ENCODE results near the gene FALEC. TPM values are rescaled to one million over a fixed set of nuclear protein-coding genes. Genes with fewer than 3 reads are reported as not detected.

The FALEC gene
- total RNA-seq, 1 experiment from 2014 or later = 0.59 TPM

DNA sequence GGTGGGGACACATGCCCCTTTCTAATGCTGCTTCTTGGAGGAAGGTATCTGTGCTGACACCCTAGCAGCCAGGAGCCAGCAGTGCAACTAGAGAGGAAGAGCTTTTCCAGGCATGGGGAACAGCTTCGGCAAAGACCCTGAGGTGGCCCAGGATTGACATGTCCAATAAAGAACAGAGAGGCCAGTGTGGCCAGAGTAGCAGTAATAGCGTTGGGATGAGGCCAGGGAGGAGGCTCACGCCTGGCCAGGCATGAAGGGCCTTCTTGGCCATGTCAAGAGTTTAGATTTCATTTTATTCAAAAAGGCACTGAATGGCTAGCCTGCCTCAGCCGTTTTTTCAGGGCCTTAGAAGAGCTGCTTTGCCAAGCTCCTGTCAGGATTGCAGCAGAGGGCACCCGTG is 17.3 kb downstream of the FALEC start:
- H3K27ac Mint-ChIP-seq (ENCODE audit: unreplicated experiment) = peak overlapping the region; percentile 91
- H3K9me3 ChIP-seq = no peaks in the 10 kb centered on the region
- H3K4me1 ChIP-seq = peaks cover 55% of the 10 kb centered on the region
- H3K36me3 Mint-ChIP-seq (ENCODE audit: insufficient read depth, unreplicated experiment) = peaks cover 18% of the 10 kb centered on the region
- H3K9me3 Mint-ChIP-seq (ENCODE audit: unreplicated experiment) = no peaks in the 10 kb centered on the region
- intact Hi-C loops (cut with micrococcal nuclease; ENCODE audit: unreplicated experiment) = loop anchor here (1.0 kb wide), 4 partner anchors 15 to 69 kb away; partner anchors contain the start of genes FALEC and TARS2
- TF ChIP-seq, protein P1, sequence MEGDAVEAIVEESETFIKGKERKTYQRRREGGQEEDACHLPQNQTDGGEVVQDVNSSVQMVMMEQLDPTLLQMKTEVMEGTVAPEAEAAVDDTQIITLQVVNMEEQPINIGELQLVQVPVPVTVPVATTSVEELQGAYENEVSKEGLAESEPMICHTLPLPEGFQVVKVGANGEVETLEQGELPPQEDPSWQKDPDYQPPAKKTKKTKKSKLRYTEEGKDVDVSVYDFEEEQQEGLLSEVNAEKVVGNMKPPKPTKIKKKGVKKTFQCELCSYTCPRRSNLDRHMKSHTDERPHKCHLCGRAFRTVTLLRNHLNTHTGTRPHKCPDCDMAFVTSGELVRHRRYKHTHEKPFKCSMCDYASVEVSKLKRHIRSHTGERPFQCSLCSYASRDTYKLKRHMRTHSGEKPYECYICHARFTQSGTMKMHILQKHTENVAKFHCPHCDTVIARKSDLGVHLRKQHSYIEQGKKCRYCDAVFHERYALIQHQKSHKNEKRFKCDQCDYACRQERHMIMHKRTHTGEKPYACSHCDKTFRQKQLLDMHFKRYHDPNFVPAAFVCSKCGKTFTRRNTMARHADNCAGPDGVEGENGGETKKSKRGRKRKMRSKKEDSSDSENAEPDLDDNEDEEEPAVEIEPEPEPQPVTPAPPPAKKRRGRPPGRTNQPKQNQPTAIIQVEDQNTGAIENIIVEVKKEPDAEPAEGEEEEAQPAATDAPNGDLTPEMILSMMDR (IDR thresholded peaks at IDR 0.05; ENCODE audit: insufficient read depth in 1 of 2, low read depth in 1 of 2, low read length in 1 of 2, severe bottlenecking in 1 of 2, unreplicated experiment in 1 of 2) = no peak
- CTCF ChIA-PET = interaction anchor here (0.5 to 2.4 kb wide), 19 partner anchors 11 to 817 kb away, joined by 3 to 38 read pairs (median 5); partner anchors contain the start of genes ADAMTSL4, FALEC and RPRD2
- H3K27me3 ChIP-seq (replicated peaks; ENCODE audit: control insufficient read depth, insufficient read depth, low read length) = no peaks in the 10 kb centered on the region
- H3K4me3 Mint-ChIP-seq (ENCODE audit: unreplicated experiment) = peak overlapping the region; percentile 66
- H3K27me3 Mint-ChIP-seq (ENCODE audit: insufficient read depth, unreplicated experiment) = no peaks in the 10 kb centered on the region
- DNase-seq = no peak
- POLR2A ChIA-PET = interaction anchor here (0.6 to 1.4 kb wide), 7 partner anchors 16 to 371 kb away, joined by 3 to 17 read pairs (median 4); partner anchors contain the start of genes ENSA, FALEC, MCL1 and TARS2
- TSS peak; percentile 62 for BruUV-seq (replicated peaks)
- H3K4me3 ChIP-seq (ENCODE audit: low read depth, low read length) = no peak overlapping the region
- peaks cover 45% of the 10 kb centered on the region for H3K4me1 Mint-ChIP-seq (ENCODE audit: low read depth, unreplicated experiment)
- no peaks in the 10 kb centered on the region for H3K36me3 ChIP-seq (ENCODE audit: control insufficient read depth, insufficient read depth, low read length)

DNA sequence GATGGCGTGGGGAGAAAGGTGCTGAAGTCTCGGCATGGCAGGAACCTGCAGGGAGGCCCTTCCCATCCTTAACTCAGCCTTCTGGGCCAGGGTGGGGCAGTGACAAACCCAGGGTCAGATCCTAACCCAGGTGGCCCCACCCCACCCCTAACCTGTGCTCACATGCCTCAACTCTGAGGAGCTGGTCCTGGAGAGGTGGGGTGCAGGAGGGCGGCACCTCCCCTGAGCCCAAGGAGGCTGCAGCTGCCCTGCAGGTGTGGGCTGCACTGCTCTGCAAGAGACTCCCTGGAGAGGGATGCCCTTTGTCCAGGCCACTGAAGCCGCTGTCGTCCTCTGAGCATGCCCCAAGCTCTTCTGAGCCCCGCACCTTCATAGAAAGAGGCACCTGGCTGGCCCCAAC is 18.4 kb downstream of the FALEC start:
- ChIA-PET CTCF (interaction anchor here (0.7 kb wide), 1 partner anchor 36 kb away, joined by 4 read pairs; no protein-coding TSS in a partner anchor), POLR2A (no interaction called here)
- Mint-ChIP-seq H3K27ac (ENCODE audit: unreplicated experiment) (peak overlapping the region; percentile 91), H3K4me3 (ENCODE audit: unreplicated experiment) (no peak overlapping the region), H3K36me3 (ENCODE audit: insufficient read depth, unreplicated experiment) (peaks cover 18% of the 10 kb centered on the region), H3K9me3 (ENCODE audit: unreplicated experiment) (no peaks in the 10 kb centered on the region), H3K27me3 (ENCODE audit: insufficient read depth, unreplicated experiment) (no peaks in the 10 kb centered on the region), H3K4me1 (ENCODE audit: low read depth, unreplicated experiment) (peaks cover 56% of the 10 kb centered on the region)
- intact Hi-C loops (cut with micrococcal nuclease; ENCODE audit: unreplicated experiment) = no loop called here
- TF ChIP-seq, protein P1 (IDR thresholded peaks at IDR 0.05; ENCODE audit: insufficient read depth in 1 of 2, low read depth in 1 of 2, low read length in 1 of 2, severe bottlenecking in 1 of 2, unreplicated experiment in 1 of 2) = no peak
- Histone ChIP-seq H3K4me3 (ENCODE audit: low read depth, low read length) (no peak overlapping the region), H3K36me3 (ENCODE audit: control insufficient read depth, insufficient read depth, low read length) (no peaks in the 10 kb centered on the region), H3K9me3 (no peaks in the 10 kb centered on the region), H3K27me3 (replicated peaks; ENCODE audit: control insufficient read depth, insufficient read depth, low read length) (no peaks in the 10 kb centered on the region), H3K4me1 (peaks cover 66% of the 10 kb centered on the region)
- BruUV-seq (replicated peaks) = no TSS peak
- DNase-seq = no peak

DNA sequence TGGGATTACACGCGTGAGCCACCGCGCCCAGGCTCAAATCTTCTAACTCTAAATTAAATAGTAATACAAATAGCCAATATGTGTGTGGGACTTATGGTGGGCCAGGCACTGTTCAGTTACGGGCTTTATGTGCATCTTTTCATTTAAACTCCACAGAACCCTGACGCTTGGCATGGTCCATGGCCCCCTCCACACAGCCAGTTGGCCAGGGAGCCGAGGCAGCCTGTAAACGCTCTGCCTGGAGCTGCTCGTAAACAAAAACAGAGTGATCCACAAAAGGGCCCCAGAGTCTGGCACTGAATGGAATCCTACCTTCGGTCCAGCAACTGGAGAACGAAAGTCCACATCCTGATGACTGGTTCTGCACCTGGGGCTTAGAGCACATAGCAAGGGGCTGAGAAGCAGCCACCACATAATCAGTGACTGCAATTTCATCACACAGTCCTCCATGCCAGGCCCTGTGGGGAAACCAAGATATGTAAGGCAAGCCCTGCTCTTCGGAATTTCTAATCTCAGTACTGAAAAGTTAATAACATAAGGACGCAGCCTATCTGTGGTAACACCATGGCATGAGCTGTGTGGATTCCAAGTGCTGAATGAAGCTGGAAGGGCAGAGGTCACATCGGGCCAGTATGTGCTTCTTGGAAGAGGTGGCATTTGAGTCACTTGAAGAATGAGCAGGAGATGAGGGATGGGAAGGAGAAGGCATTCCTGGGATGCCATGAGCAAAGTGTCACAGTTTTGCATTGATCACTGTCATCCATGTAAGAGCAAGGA is 20.1 kb downstream of the FALEC start:
- intact Hi-C loops (cut with micrococcal nuclease; ENCODE audit: unreplicated experiment) = no loop called here

More for the DNA sequence above, 20.1 kb downstream of the FALEC start:
- ChIA-PET CTCF (interaction anchor here (1.0 to 1.5 kb wide), 3 partner anchors 24 to 172 kb away, joined by 3 to 5 read pairs (median 4); partner anchors contain the start of gene RPRD2), POLR2A (interaction anchor here (0.5 to 1.1 kb wide), 3 partner anchors 15 to 54 kb away, joined by 3 to 4 read pairs (median 3); partner anchors contain the start of gene MCL1)
- H3K36me3 Mint-ChIP-seq (ENCODE audit: insufficient read depth, unreplicated experiment) = peaks cover 18% of the 10 kb centered on the region
- Histone ChIP-seq H3K4me1 (peaks cover 66% of the 10 kb centered on the region), H3K27me3 (replicated peaks; ENCODE audit: control insufficient read depth, insufficient read depth, low read length) (no peaks in the 10 kb centered on the region), H3K4me3 (ENCODE audit: low read depth, low read length) (no peak overlapping the region), H3K36me3 (ENCODE audit: control insufficient read depth, insufficient read depth, low read length) (no peaks in the 10 kb centered on the region), H3K9me3 (no peaks in the 10 kb centered on the region)
- peaks cover 64% of the 10 kb centered on the region for H3K4me1 Mint-ChIP-seq (ENCODE audit: low read depth, unreplicated experiment)
- peak overlapping the region; percentile 85 for H3K27ac Mint-ChIP-seq (ENCODE audit: unreplicated experiment)
- TF ChIP-seq, protein P1 (IDR thresholded peaks at IDR 0.05; ENCODE audit: insufficient read depth in 1 of 2, low read depth in 1 of 2, low read length in 1 of 2, severe bottlenecking in 1 of 2, unreplicated experiment in 1 of 2) = no peak
- no peaks in the 10 kb centered on the region for H3K9me3 Mint-ChIP-seq (ENCODE audit: unreplicated experiment)
- H3K4me3 Mint-ChIP-seq (ENCODE audit: unreplicated experiment) = peak overlapping the region; percentile 7
- peak; percentile 64 to 85 for DNase-seq
- BruUV-seq (replicated peaks) = no TSS peak
- H3K27me3 Mint-ChIP-seq (ENCODE audit: insufficient read depth, unreplicated experiment) = no peaks in the 10 kb centered on the region

Measured in Caco-2 (cell line).